ENCODE measurements around the gene GAS2L3. TPM values are rescaled to one million over a fixed set of nuclear protein-coding genes. Genes with fewer than 3 reads are reported as not detected.
"Not testable (repeated sequence)": the region's sequence is repeated elsewhere in the genome, so short reads cannot be mapped to it uniquely, and the experiment has no call there.

Gene GAS2L3
- total and polyA plus RNA-seq, 2 experiments from 2014 or later, result 6.1 to 9.8 TPM

DNA sequence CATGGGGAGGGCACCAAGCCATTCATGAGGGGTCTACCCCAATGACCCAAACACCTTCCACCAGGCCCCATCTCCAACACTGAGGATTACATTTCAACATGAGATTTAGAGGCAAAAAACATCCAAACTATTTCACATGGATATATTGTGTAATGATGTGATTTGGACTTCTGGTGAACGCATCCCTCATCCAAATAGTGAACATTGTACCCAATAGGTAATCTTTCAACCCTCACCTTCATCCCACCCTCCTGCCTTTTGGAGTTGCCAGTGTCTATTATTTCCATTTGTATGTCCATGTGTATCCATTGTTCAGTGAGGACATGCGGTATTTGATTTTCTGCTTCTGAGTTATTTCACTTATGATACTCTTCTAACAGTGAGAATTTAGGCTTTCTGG lies 16.1 kb upstream of the GAS2L3 start:
- WGBS, 2 experiments (ENCODE audit: low coverage in 1 of 2, low lambda C conversion rate in 2 of 2, missing lambda C conversion rate in 2 of 2), result 70 to 73% methylated on average over 2 of the region's 2 CpGs
- in situ Hi-C loops (cut with MboI), result loop anchor here (10.0 kb wide), 1 partner anchor 313 kb away; no protein-coding TSS in a partner anchor
- Histone ChIP-seq H3K4me2 (ENCODE audit: unreplicated experiment) (no peak overlapping the region), H3K79me2 (ENCODE audit: insufficient read depth) (no peaks in the 10 kb centered on the region), H4K20me1 (ENCODE audit: insufficient read depth) (no peaks in the 10 kb centered on the region), H3K4me1 (ENCODE audit: insufficient read depth) (no peaks in the 10 kb centered on the region), H3F3A (ENCODE audit: insufficient read depth) (no peaks in the 10 kb centered on the region), H3K9me2 (ENCODE audit: insufficient read depth) (no peaks in the 10 kb centered on the region), H3K9ac (no peak overlapping the region), H3K36me3 (ENCODE audit: low read depth) (no peaks in the 10 kb centered on the region), H3K4me3 (no peak overlapping the region), H2AFZ (no peak overlapping the region), H3K27ac (no peak overlapping the region), H3K9me3 (ENCODE audit: low read depth) (no peaks in the 10 kb centered on the region), H3K27me3 (replicated peaks; ENCODE audit: insufficient read depth) (no peaks in the 10 kb centered on the region)
- DNase-seq, result no peak
- TF ChIP-seq EZH2phosphoT487 (IDR thresholded peaks at IDR 0.05; ENCODE audit: insufficient read depth, low read depth), result no peak
- no peak for TF ChIP-seq EZH2 (IDR thresholded peaks at IDR 0.05; ENCODE audit: insufficient read depth, poor library complexity, severe bottlenecking)

DNA sequence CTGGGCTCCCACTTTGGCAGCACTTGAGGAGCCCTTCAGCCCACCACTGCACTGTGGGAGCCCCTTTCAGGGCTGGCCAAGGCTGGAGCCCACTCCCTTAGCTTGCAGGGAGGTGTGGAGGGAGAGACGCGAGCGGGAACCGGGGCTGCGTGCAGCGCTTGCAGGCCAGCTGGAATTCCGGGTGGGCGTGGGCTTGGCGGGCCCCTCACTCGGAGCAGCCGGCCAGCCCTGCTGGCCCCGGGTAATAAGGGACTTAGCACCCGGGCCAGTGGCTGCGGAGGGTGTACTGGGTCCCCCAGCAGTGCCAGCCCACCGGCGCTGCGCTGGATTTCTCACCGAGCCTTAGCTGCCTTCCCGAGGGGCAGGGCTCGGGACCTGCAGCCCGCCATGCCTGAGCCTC lies 14.2 kb upstream of the GAS2L3 start:
- H4K20me1 ChIP-seq (ENCODE audit: insufficient read depth); H3K4me3 ChIP-seq: not testable (repeated sequence)
- in situ Hi-C loops (cut with MboI), result loop anchor here (10.0 kb wide), 1 partner anchor 314 kb away; no protein-coding TSS in a partner anchor

DNA sequence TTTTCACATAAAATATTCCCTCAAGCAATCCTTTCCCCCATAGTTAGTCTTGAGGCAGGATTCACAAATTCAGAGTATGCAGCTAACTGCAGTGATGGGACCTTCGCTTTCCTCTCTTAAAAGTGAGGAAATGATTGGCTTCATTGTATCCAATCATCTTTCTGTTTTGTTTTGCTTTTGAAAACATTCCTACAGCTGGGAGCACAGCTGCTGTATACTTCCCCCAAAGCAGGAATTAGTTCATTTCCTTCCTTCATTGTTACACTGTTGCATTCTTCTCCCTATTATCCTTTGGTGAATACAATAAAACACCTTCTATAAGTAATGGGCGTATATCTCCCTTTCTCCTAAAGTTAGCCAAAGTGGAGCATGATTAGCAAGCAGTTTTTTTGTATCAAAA lies 9.4 kb upstream of the GAS2L3 start:
- Histone ChIP-seq H3K4me2 (ENCODE audit: unreplicated experiment) (no peak overlapping the region), H3K9ac (no peak overlapping the region), H2AFZ (no peak overlapping the region), H3K9me2 (ENCODE audit: insufficient read depth) (no peaks in the 10 kb centered on the region), H3K9me3 (ENCODE audit: low read depth) (no peaks in the 10 kb centered on the region), H3F3A (ENCODE audit: insufficient read depth) (0 out of 2 replicates have a peak, but pooled peaks cover 6% of the 10 kb centered on the region), H3K79me2 (ENCODE audit: insufficient read depth) (no peaks in the 10 kb centered on the region), H3K4me1 (ENCODE audit: insufficient read depth) (peaks cover 10% of the 10 kb centered on the region; the same call in 1 of the 2 replicates), H3K27me3 (replicated peaks; ENCODE audit: insufficient read depth) (no peaks in the 10 kb centered on the region), H4K20me1 (ENCODE audit: insufficient read depth) (no peaks in the 10 kb centered on the region), H3K36me3 (ENCODE audit: low read depth) (no peaks in the 10 kb centered on the region), H3K4me3 (no peak overlapping the region), H3K27ac (no peak overlapping the region)
- in situ Hi-C loops (cut with MboI), result no loop called here
- TF ChIP-seq EZH2 (IDR thresholded peaks at IDR 0.05; ENCODE audit: insufficient read depth, poor library complexity, severe bottlenecking), result no peak
- TF ChIP-seq EZH2phosphoT487 (IDR thresholded peaks at IDR 0.05; ENCODE audit: insufficient read depth, low read depth), result no peak
- 26 to 29% methylated on average over 2 of the region's 2 CpGs for WGBS, 2 experiments (ENCODE audit: low coverage in 1 of 2, low lambda C conversion rate in 2 of 2, missing lambda C conversion rate in 2 of 2)
- no peak for DNase-seq

More for the DNA sequence above, 14.2 kb upstream of the GAS2L3 start:
- not testable (repeated sequence) for H3K9me3 ChIP-seq (ENCODE audit: low read depth); H3K9ac ChIP-seq; DNase-seq; H2AFZ ChIP-seq; H3K9me2 ChIP-seq (ENCODE audit: insufficient read depth); H3F3A ChIP-seq (ENCODE audit: insufficient read depth); H3K36me3 ChIP-seq (ENCODE audit: low read depth); H3K27me3 ChIP-seq (replicated peaks; ENCODE audit: insufficient read depth); H3K79me2 ChIP-seq (ENCODE audit: insufficient read depth); H3K27ac ChIP-seq; H3K4me2 ChIP-seq (ENCODE audit: unreplicated experiment); H3K4me1 ChIP-seq (ENCODE audit: insufficient read depth)
- WGBS, 2 experiments (ENCODE audit: low coverage in 1 of 2, low lambda C conversion rate in 2 of 2, missing lambda C conversion rate in 2 of 2), result 85 to 87% methylated on average over 11 to 17 of the region's 21 CpGs

DNA sequence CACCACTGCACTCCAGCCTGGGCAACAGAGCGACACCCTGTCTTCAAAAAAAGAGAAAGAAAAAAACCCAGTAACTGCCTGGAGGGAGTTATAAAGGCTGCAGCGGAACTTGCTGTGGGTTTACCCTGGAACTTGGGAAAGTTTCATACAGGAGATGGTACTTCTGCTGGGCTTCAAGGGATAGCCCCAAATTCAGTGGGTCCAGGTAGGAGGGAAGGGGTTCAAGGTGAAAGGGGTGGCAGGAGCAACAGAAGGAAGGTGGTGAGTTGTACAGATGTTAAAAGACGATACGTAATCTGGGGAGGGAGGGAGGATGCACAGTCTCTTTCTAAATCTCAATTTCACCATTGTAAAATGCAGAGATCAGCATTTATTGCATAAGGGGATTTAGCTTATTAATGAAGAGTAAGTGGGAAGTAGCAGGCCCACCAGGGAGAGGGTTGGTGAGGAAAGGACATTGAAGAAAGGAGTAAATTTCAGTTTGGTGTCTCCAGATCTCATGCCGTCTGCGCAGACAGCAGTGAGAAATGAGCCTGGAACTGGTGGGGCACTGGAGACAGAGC lies 8.5 kb upstream of the GAS2L3 start:
- Histone ChIP-seq H3K79me2 (ENCODE audit: insufficient read depth) (no peaks in the 10 kb centered on the region), H3K36me3 (ENCODE audit: low read depth) (no peaks in the 10 kb centered on the region), H3K4me2 (ENCODE audit: unreplicated experiment) (no peak overlapping the region), H3K9me2 (ENCODE audit: insufficient read depth) (no peaks in the 10 kb centered on the region), H3K27ac (no peak overlapping the region), H3F3A (ENCODE audit: insufficient read depth) (0 out of 2 replicates have a peak, but pooled peaks cover 6% of the 10 kb centered on the region), H3K9ac (no peak overlapping the region), H4K20me1 (ENCODE audit: insufficient read depth) (no peaks in the 10 kb centered on the region), H3K4me1 (ENCODE audit: insufficient read depth) (peaks cover 10% of the 10 kb centered on the region; the same call in 1 of the 2 replicates), H3K9me3 (ENCODE audit: low read depth) (no peaks in the 10 kb centered on the region), H3K27me3 (replicated peaks; ENCODE audit: insufficient read depth) (no peaks in the 10 kb centered on the region), H3K4me3 (no peak overlapping the region), H2AFZ (no peak overlapping the region)
- 75 to 79% methylated on average over 6 of the region's 6 CpGs for WGBS, 2 experiments (ENCODE audit: low coverage in 1 of 2, low lambda C conversion rate in 2 of 2, missing lambda C conversion rate in 2 of 2)
- no peak for DNase-seq
- in situ Hi-C loops (cut with MboI), result no loop called here
- TF ChIP-seq EZH2 (IDR thresholded peaks at IDR 0.05; ENCODE audit: insufficient read depth, poor library complexity, severe bottlenecking) (no peak), EZH2phosphoT487 (IDR thresholded peaks at IDR 0.05; ENCODE audit: insufficient read depth, low read depth) (no peak)
